SK-N-SH (cell line): ENCODE measurements around the gene ZSCAN2.
A peak's percentile ranks its signal among the peaks of the same experiment; 100 is the strongest.

Experiments used
- CHD2 ChIP-seq: fragments of 150-350 bp; IDR thresholded peaks from 2 replicates; pipeline ENCODE4 v1.6.1; 2018; ENCODE audit warnings: low read length; ENCODE audit not compliant: partially characterized antibody
- CTCF ChIP-seq: fragments of 200-600 bp; sonication (generic); IDR thresholded peaks from 2 replicates; pipeline ENCODE4 v1.6.1; 2017; ENCODE audit warnings: antibody characterized with exemption, mild to moderate bottlenecking, moderate library complexity
- EP300 ChIP-seq, 2 experiments: IDR thresholded peaks; 2 replicates each; pipeline versions ENCODE4 v1.4.0 to v1.6.1; 2012; ENCODE audit warnings: borderline replicate concordance in 1 of 2, low read depth in 1 of 2, low read length in 1 of 2
- EZH2phosphoT487 ChIP-seq: fragments of 200-600 bp; sonication (generic); IDR thresholded peaks from 2 replicates; pipeline ENCODE4 v1.6.1; 2017; ENCODE audit warnings: low read depth, mixed run types, mild to moderate bottlenecking, antibody characterized with exemption, moderate library complexity, borderline replicate concordance
- GATA2 ChIP-seq: sonication (generic); formaldehyde crosslinking; IDR thresholded peaks from 2 replicates; pipeline ENCODE4 v1.5.0; 2020; ENCODE audit warnings: mild to moderate bottlenecking, missing genetic modification reagents
- NFIC ChIP-seq: IDR thresholded peaks from 2 replicates; pipeline ENCODE4 v1.4.0; 2012; ENCODE audit warnings: borderline replicate concordance
- PBX3 ChIP-seq: IDR thresholded peaks from 2 replicates; pipeline ENCODE4; 2012
- POLR2AphosphoS5 ChIP-seq: IDR thresholded peaks from 2 replicates; pipeline ENCODE4 v1.6.1; 2012; ENCODE audit warnings: low read depth, low read length
- RAD21 ChIP-seq: IDR thresholded peaks from 2 replicates; pipeline ENCODE4 v1.6.1; 2012; ENCODE audit warnings: mild to moderate bottlenecking, low read length
- REST ChIP-seq: IDR thresholded peaks from 2 replicates; pipeline ENCODE4 v1.6.1; 2012; ENCODE audit warnings: mild to moderate bottlenecking, low read depth, low read length, moderate library complexity
- RFX5 ChIP-seq: IDR thresholded peaks from 2 replicates; pipeline ENCODE4 v1.6.1; 2012; ENCODE audit warnings: mild to moderate bottlenecking, improper control_type of control experiment, low read length
- USF2 ChIP-seq: fragments of 150-350 bp; IDR thresholded peaks from 2 replicates; pipeline ENCODE4 v1.6.1; 2017; ENCODE audit warnings: antibody characterized with exemption, low read length, low read depth, borderline replicate concordance

GRCh38 chr15:84653910-84654688 is 53.3 kb downstream of the ZSCAN2 start, which contains the start of gene WDR73:
- no peak for TF ChIP-seq EP300 (IDR thresholded peaks at IDR 0.05; ENCODE audit: borderline replicate concordance in 1 of 2, low read depth in 1 of 2, low read length in 1 of 2)
- TF ChIP-seq CHD2, result peak; percentile 100
- peak; percentile 10; the same call in 1 of the 2 replicates for TF ChIP-seq REST
- no peak for TF ChIP-seq USF2
- TF ChIP-seq RAD21, result no peak
- peak; percentile 91 for TF ChIP-seq POLR2AphosphoS5
- no peak for TF ChIP-seq CTCF
- TF ChIP-seq GATA2 (CRISPR knock-in tag), result no peak
- TF ChIP-seq EZH2phosphoT487, result no peak
- TF ChIP-seq RFX5, result no peak
- no peak for TF ChIP-seq NFIC
- no peak; the same call in 1 of the 2 replicates for TF ChIP-seq PBX3
